Hematopoietic multipotent progenitor cell treated with erythropoietin and hydrocortisone succinate and interleukin-3 and kit ligand, for 6 days (in vitro differentiated cells): ENCODE results near the gene PTPN2.
"Not testable (repeated sequence)": the region's sequence is repeated elsewhere in the genome, so short reads cannot be mapped to it uniquely, and the experiment has no call there.

ENCODE experiments used
- DNase-seq: peaks from one replicate; pipeline ENCODE4 v3.0.0-alpha.2; 2015

PTPN2 gene

DNA sequence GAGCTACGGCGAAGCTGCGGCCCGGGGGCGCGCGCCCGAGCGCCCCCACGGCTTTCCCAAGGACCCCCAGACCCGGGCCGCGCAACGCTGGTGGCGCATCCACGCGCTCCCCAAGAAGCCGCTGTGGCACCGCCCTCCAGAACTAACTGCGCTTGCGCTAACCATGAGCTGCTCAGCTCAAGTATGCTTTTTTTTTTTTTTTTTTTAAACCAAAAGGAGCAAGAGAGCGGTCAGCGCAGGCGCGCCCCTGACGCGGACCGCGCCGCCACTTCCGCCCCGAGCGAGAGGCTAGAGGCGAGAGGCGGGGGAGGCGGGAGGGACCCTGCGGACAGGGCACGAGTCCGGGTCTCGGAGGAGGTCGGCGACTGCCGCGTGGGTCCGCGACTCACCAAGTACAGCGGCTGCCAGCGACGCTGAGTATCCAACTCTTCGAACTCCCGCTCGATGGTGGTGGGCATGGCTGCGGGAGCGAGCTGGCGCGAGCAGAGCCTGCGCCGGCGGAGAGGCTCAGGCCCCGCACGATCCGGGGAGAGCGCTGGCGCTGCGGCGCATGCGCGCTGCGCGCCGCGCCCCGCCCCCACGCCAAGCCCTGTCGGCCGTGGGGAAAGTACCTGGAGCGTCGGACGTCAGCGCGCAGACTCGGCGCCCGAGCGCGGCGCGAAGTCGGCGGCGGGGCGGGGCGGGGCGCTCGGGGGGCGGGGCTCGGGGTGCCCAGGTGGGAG, at the start of gene PTPN2:
Gene PTPN2 (minus strand): TSS at position 554 of the 722 bp plus-strand sequence. CDS start 96 bp downstream, at position 458.
- DNase-seq = peak; percentile 96

DNA sequence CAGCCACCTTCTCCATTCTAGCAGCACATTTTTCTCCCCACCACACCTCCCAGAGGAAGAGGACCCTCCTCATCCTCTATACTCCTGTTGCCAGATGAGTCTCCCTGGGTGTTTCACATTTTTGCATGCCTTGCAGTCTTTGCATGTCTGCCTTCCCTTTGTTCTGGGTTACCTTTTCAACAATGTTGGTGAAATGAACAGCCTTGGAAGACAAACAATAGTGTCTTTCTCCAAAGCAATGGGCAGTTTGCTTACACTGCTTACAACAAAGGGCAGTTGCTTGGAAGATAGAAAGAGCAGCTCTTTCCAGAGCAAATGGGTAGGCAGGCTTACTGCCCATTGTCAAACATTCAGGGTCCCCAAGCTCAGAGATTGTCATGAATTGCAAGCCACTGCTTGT, 49.3 kb upstream of the PTPN2 start:
- DNase-seq = no peak

DNA sequence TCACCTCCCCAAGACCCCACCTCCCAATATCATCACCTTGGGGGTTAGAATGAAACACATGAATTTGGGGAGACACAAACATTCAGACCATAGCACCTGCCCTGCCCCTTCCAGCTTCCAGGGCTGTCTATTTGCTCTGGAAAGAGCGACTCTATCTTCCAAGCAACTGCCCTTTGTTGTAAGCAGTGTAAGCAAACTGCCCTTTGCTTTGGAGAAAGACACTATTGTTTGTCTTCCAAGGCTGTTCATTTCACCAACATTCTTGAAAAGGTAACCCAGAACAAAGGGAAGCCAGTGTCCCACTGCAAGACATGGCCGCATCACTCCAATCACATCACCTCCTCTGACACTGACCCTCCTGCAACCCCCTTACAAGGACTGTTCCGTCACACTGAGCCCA, 46.9 kb upstream of the PTPN2 start:
- DNase-seq = no peak

DNA sequence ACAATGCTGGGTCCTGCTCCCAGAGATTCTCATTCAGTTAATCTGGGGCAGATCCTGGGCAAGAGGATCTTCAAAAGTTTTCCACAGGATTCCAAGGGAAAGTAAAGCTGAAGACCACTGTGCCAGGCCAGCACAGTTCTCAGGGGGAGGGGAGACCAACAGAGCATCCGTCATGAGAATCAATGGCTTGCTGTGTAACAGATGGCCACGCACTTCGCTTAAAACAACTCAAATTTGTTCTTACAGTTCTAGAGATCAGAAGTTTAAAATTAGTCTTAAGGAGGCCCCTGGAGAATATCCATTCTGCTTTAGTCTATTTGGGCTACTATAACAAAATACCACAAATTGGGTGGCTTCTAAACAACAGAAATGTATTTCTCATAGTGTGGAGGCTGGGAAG, 46.3 kb upstream of the PTPN2 start:
- no peak for DNase-seq

DNA sequence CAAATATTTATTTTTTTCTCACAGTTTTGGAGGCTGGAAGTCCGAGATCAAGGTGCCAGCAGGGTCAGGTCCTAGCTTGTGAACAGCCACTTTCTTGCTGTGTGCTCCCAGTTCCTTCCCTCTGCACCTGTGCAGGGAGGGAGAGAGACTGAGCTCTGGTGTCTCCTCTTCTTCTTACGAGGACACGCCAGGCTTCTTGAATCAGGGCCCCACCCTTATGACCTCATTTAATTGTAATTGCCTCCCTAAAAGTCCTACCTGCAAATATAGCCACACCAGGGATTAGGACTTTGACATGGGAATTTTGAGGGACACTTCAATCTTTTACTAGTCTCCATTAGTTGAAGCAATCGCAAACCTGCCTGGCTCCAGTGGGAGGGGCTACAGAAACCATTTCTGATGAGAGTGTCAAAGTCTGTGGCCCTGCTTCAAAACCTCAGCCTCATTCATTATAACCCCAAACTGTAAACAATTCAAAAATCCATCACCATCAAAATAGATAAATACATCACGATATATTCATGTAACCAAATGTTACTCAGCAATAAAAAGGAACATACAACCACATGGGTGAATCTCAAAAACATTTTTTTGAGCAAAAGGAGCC, 45.5 kb upstream of the PTPN2 start:
- no peak for DNase-seq

DNA sequence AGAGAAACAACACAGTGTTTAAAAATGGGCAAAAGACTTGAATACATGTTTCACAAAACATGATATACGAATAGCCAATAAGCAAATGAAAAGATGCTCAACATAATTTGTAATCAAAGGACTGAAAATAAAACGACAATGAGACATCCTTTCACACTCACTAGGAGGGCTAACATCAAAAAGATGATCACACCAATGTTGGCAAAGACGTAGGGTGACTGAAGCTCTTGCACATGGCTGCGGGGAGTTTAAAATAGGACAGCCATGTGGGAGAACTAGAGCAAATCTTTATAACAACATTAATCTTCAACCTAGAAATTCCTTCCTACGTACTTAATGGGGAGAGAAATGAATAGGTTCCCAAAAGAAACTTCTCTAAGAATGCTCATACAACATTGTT, 44.6 kb upstream of the PTPN2 start:
- DNase-seq = no peak

DNA sequence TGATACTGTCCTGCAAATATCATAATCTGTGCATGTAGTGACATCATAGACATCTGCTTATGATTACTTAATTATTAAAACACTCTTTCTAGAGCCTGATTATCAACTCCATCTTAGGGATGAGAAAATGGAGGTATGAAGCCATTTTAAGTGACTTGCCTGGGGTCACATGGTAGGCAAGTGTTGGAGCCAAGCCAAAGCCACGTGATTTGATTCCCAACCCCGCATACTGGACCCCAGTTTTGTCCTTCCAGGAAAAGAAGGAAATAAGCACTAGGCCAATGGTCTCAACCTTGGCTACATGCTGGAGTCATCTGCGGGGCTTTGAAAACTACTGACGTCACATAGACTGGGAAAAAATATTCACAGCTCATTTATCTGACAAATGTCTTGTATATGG, 44.2 kb upstream of the PTPN2 start:
- DNase-seq = no peak

DNA sequence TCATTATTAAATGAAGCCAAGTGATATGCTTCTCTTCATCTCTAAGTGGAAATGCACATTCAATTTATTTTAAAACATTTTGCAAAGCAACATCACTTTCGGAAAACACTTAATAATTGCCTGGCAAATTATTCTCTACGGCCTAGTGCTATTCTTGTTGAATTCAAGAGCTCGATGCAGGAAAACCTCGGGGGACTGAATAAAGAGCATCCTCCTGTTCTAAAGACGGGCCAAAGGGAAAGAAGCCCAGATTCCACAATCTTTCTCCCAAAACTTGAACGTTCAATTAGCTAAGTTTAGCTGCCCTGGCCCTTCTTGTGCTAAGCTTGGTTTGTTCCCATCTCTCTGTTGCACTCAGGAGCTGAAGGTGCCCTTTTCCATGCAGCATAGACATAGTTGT, 40.6 kb upstream of the PTPN2 start:
- DNase-seq = no peak

DNA sequence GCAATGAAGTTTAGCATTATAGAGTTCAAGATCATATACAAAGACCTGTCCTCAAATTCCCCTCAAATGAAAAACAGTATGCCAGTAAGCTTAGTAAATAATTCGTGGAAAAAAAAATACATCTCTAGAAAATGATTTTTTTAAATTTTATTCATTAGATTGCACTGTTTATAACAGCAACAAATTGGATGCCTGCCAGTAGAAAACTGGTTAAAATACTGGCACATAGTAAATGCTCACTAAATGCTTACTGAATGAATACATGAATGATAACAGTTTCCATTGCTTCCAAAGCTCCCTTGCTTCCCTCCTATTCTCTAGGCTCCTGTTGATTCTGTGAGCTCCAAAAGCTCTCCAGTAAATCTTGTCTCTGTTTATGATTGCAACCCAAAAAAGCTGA, 38.2 kb upstream of the PTPN2 start:
- DNase-seq = no peak

DNA sequence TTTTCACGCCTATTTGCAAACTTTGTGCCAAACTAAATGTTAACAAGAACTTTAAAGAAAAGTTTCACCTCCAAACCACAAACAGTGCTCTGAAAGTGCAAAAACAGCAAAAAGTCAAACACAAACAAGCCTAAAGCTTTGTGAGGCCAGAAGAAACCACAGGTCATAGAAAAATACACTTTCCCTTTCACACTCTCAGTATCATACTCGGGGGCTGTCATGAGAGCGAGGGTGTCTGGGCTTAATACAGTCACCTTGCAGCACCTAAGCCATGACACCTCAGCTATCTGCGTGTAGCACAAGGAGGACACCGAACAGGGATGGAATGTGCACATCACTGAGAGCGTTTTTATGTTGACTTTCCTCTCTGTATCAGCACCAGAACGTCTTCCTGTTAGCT, 37.1 kb upstream of the PTPN2 start:
- no peak for DNase-seq

DNA sequence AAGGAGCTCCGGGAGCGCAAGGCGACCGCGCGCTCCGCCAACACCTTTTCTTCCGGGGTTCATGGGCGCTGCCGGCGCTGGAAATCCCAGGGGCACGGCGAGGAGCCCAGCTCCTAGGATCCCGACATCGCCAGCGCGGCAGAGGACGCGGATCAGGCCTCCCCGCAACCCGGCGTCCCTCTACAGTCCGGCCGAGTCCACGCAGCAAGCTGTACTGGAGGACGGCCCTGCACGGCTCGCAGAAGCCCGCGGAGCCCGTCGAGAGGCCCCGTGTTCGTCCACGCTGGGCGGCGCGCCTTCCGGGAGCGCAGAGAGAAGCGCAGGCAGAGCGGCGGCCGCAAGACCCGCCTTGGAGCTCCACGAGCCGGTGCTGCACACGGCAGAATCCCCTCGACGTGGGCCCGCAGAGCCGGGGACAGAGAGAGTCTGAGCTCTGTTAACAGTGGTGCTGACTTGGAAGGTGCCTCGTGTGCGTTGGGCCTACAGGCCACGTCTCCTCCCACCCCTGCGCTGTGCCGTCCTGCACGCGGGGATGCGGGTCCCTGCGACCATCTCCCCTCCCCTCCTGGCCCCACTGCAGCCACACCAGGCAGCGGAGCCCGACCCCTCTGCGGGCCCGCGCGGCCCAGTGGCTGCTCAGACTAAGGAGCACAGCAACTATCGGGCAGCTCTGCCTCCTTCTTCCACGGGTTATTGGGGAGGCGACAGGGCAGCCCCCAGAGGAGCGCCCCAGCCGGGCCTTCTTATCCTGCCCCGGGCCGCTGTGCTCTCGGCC, 28.1 kb upstream of the PTPN2 start:
- no peak for DNase-seq

DNA sequence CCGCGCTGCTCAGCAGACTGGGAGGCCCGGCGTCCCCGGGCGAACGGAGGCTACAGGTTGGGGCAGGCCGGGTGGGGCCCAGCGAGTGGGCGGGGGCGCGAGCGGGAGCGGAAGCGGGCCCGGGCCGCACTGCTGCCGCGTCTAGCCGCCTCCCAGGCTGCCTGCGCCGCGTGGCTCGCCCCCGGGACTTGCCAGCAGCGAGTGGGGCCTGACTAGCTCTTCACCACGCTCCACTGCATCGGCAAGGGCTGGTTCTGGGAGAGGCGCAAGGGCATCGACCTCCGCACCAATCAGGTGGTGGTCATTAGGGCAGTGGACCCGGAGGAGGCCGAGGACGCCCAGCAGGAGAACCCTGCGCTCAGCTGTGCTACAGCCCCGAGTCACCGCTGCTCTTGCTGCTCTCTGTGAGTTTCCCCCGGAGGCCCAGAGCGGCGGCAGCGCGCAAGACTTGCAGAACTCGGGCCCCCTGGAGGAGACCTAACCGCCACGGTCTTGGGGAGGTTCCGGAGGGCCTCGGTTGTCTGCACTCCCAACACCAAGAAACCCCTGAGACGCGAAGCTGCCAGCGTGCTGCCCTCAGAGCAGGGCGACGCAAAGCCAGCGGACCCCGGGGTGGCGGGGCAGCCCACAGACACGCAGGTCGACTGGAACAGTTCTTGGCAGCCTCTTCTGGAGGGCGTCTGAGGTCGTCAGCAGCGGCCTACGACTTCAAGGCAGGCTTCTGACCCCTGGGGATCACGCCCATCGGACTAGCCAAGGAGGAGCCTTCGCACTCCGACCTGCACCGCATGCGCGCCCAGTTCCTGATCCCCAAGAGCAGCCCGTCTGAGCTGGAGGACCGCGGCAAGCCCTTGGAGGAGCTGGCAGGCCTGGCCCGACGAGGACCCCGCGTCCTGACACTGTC, 27.2 kb upstream of the PTPN2 start:
- DNase-seq = peak; percentile 65

DNA sequence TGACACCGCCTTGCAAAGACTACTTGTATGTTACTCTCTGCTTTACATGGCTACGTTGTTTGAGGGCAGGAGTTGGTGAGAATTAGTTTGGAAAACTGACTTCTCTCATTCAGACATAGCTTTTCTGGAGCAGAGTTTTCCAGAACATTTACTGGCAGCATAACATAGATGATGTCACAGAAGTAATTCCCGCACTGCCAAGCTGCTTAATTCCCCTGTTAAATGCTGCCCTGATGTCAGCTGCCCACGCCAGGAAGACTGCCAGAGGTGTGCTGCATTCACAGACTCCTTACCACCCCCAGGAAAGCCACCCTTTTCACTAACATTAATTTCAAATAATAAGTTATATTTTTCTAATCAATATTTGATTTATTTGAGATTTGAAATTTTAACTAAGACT, 24.7 kb upstream of the PTPN2 start:
- no peak for DNase-seq

DNA sequence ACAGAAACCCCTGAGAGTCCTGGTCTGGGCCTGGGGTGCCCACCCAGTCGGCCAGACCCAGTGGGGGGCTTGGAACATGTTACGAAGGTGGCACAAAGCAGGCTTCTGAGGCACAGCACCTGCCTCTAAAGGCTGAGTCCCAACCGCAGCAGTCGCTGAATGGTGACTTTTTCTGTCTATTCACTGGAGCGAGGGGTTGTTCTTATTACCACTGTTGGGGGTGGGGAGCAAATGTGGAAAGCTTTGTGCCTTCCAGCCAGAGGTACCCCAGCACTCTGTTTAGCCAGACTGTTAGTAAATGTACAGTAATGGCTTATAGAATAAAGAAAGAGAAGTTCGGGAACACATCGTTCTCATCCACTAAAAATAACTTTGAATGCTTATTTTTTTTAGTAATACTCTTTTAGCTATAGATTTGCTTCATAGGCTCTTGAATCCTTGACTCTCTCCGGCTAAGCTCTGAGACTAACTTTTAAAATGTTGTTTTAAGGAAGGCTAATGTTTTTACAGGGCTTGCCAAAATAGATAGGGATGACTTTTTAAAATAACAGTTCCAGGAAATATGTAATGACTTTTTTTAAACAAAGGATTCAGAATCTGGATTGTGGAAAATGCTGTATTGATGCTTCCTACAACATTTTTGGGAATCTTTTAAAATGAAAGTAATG, 23.4 kb upstream of the PTPN2 start:
- DNase-seq = no peak

DNA sequence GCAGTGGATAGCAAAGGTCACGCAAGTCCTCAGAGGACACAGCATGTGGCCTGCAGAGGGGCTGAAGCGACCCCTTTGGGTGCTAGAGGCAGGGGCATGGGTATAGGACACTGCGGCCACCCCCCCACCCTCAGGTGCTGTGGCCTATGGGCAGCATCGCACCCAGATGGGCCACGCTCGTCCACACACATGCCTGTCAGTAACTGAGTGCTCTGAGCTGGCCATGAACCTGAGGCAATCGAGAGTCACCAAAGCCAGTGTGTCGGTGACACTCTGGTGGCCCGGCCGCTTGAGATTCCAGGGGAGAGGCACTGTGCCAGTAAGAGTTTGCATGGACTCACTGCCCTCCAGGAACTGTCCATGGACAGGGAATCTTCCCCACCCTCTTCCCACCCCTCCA, 22.7 kb upstream of the PTPN2 start:
- no peak for DNase-seq

DNA sequence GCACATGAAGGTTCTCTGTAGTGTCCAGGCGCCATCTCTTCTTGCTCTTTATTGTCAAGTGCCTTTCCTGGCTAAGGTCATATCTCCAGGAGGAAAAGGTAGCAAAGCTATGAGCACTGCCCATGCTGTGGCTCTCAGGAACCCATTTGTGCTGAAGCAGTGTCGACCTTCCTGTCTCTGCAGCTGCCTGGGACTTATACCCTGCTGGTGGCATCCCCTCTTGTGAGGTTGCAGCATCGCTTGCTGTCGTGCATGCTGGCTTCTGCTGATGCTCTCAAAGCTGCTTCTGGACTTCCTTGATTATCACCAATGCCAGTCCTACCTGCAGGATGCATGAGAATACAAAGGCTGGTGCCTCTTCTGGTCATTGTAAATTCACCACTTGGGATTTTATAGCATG, 22.1 kb upstream of the PTPN2 start:
- DNase-seq = no peak

DNA sequence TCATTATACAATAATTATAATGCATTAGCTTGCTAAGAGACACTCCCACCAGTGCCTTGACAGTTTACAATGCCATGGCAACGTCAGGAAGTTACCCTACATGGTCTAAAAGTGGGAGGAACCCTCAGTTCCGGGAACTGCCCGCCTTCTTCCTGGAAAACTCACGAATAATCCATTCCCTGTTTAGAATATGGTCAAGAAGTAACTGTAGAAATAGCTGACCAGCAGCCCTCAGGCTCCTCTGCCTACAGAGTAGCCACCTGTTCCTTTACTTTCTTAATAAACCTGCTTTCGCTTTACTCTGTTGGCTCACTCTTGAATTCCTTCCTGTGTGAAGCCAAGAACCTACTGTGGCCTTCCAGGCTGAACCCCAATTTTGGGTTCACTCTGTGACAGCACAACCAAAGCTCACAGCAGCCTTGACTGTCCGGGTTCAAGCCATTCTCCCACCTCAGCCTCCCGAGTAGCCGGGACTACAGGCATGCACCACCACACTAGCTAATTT, 20.0 kb upstream of the PTPN2 start:
- DNase-seq = peak; percentile 87

DNA sequence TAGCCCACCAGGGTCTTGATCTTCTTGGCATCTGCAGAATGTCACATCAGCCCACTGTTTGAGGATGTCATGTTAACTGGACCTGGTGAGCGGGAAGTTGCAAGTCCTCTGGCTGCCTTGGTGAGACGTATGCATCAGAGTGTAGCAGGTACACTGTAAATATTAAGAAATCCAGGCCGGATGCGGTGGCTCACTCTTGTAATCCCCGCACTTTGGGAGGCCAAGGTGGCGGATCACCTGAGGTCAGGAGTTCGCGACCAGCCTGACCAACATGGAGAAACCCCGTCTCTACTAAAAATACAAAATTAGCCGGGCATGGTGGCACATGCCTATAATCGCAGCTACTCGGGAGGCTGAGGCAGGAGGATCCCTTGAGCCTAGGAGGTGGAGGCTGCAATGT, 17.2 kb upstream of the PTPN2 start:
- not testable (repeated sequence) for DNase-seq

DNA sequence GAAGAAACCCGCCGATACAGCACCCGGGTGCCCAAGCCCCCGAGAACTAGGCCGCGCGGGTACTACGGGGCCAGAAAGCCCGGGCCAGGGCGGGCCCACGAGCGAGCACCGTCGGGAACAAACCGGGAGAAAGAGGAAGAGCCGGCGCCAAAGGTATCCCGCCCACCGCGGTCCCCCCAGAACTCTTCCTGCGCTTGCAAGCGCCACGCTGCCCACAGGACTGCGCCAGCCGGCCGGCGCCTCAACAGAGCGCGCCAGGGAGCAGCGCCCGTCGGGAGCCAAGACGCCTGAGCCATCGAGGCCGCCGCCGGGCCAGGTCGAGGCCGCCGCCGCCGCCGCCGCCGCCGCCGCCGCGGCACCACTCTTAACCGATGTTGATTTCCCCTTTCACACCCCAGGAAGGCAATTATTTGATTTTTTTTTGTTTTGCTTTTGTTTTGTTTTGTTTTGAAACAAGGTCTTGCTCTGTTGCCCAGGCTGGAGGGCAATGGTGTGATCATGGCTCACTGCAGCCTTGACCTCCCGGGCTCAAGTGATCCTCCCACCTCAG, 12.8 kb upstream of the PTPN2 start:
- not testable (repeated sequence) for DNase-seq

DNA sequence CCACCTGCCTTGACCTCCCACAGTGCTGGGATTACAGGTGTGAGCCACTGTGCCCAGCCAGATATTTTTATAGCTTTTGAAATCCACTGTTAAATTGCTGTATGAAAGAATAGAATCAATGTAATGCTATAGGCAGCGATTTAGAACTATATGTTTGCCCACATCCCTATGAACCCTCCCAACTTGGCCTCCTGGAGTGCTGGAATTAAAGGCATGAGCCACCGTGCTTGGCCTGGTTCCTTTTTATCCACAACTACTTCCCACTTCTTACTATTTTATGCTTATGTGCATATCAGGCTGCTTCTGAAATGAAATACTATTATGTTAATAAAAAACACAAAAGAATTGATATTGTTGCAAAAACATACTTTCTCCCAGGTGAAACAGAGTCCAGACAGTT, 11.6 kb upstream of the PTPN2 start:
- no peak for DNase-seq

DNA sequence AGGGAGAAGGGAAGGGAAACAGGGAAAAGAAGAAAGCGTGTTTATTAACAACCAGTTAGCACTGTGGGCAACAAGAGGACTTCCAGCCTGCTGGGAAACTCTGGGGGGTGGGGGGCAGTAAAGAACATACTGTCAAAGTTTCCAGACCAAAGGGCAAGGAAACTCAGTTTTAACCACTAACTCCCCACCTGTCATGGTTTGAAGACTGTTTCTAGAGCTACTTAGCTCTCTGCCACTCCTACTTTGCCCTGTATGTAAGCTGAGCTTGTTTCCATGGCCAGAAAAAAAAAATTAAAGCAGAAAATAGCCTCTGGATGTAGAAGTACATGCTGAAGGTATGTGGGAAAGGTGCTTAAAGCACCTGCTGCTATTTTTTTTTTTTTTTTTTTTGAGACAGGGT, 11.0 kb upstream of the PTPN2 start:
- no peak for DNase-seq

DNA sequence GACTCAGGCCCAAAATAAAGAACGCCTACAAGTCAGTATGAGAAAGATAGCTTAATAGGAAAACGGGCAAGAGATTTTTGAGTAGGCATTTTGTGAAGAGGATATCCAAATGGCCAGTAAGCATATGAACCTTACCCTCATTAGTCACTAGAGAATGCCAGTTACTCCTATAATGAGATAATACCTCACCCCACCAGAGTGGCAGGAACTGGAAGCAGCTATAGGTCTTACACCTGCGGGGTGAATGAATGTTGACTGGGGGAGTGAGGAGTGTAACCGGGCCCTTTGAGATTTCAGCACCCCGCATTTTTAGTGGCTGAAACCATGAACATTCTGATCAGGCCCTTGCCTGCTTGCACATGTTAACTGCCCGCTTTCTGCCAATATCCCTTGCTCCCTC, 7.5 kb upstream of the PTPN2 start:
- DNase-seq = no peak
